ENCODE data around the gene NXNL1.
A peak's percentile ranks its signal among the peaks of the same experiment; 100 is the strongest.

Gene NXNL1

GRCh38 chr19:17470068-17470841 is 9.5 kb upstream of the NXNL1 start, which contains the start of gene SLC27A1:
Gene SLC27A1 (plus strand): TSS chr19:17470524. CDS start chr19:17470541, 17 bp downstream.
- H3K9me3 ChIP-seq (replicated peaks in 1 of 11), result no peaks in the 10 kb centered on the region
- H3K27me3 ChIP-seq, result no peaks in the 10 kb centered on the region
- H3K9ac ChIP-seq, result peak within 1 kb of the TSS; percentile 75 to 89 (median 86)
- TF ChIP-seq Cebpa-rat (IDR thresholded peaks at IDR 0.05), result no peak
- H3K27ac ChIP-seq, result peak within 1 kb of the TSS; percentile 74 to 86 (median 79); a peak in 21 of 22 replicates
- peaks cover 0 to 9% (median 0%) of the 10 kb centered on the region in 11 experiments; a peak in 5 of 22 replicates for H4K20me1 ChIP-seq
- peak within 1 kb of the TSS; percentile 92 to 99 (median 98) for H3K4me2 ChIP-seq
- peaks cover 61 to 84% (median 77%) of the 10 kb centered on the region in 10 experiments for H3K4me1 ChIP-seq
- H3K4me3 ChIP-seq, result peak within 1 kb of the TSS; percentile 66 to 92 (median 78)
- H3K36me3 ChIP-seq, result no peaks in the 10 kb centered on the region; a peak in 1 of 22 replicates

DNA sequence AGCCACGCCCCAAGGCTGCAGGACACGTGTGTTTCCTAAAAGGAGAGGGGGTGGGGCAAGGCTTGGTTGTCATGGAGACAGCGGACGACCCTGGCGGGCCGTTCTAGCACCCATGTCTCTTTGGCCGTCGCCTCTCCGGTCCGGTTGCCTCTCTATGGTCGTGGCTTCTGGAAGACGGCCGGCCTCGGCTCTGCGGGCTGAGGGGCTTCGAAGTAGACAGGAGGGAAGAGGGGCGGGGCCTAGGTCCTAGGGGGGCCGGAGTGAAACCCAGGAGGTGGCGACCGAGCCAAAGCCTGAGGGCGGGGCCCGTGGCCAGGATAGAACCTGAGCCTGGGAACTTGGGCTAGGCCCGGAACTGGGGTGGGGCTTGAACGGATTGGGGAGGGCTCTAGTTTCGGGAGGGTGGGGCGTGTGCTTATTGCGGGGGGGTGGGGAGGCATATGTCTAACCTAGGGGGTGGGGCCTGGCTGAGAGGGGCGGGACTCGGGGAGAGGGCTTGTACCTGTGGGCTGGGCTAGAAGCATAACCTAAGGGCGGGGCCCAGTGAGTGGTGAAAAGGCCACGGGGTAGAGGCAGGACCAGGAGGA is 8.8 kb upstream of the NXNL1 start:
- Histone ChIP-seq H3K4me3 (peak overlapping the region; percentile 66 to 92 (median 78)), H3K9me3 (replicated peaks in 1 of 11) (no peaks in the 10 kb centered on the region), H3K27me3 (no peaks in the 10 kb centered on the region), H4K20me1 (peaks cover 0 to 9% (median 0%) of the 10 kb centered on the region in 11 experiments; a peak in 5 of 22 replicates), H3K36me3 (no peaks in the 10 kb centered on the region; a peak in 1 of 22 replicates), H3K4me1 (peaks cover 54 to 80% (median 71%) of the 10 kb centered on the region in 10 experiments), H3K9ac (peak overlapping the region; percentile 75 to 89 (median 86)), H3K27ac (peak overlapping the region; percentile 74 to 86 (median 79); a peak in 21 of 22 replicates), H3K4me2 (peak overlapping the region; percentile 75 to 98 (median 92))
- TF ChIP-seq Cebpa-rat (IDR thresholded peaks at IDR 0.05), result no peak

- Histone ChIP-seq H3K4me1 (peaks cover 49 to 75% (median 67%) of the 10 kb centered on the region in 10 experiments), H3K4me3 (peak overlapping the region; percentile 66 to 92 (median 78)), H3K27ac (peak overlapping the region; percentile 53 to 86 (median 78); a peak in 21 of 22 replicates), H3K27me3 (no peaks in the 10 kb centered on the region), H3K9ac (peak overlapping the region; percentile 66 to 88 (median 83)), H3K4me2 (peak overlapping the region; percentile 75 to 98 (median 92)), H3K36me3 (no peaks in the 10 kb centered on the region; a peak in 1 of 22 replicates), H3K9me3 (replicated peaks in 1 of 11) (no peaks in the 10 kb centered on the region), H4K20me1 (peaks cover 0 to 9% (median 0%) of the 10 kb centered on the region in 11 experiments; a peak in 5 of 22 replicates)
- TF ChIP-seq Cebpa-rat (IDR thresholded peaks at IDR 0.05), result no peak
These were observed 8.4 kb upstream of the NXNL1 start for GRCh38 chr19:17469092-17469480.

DNA sequence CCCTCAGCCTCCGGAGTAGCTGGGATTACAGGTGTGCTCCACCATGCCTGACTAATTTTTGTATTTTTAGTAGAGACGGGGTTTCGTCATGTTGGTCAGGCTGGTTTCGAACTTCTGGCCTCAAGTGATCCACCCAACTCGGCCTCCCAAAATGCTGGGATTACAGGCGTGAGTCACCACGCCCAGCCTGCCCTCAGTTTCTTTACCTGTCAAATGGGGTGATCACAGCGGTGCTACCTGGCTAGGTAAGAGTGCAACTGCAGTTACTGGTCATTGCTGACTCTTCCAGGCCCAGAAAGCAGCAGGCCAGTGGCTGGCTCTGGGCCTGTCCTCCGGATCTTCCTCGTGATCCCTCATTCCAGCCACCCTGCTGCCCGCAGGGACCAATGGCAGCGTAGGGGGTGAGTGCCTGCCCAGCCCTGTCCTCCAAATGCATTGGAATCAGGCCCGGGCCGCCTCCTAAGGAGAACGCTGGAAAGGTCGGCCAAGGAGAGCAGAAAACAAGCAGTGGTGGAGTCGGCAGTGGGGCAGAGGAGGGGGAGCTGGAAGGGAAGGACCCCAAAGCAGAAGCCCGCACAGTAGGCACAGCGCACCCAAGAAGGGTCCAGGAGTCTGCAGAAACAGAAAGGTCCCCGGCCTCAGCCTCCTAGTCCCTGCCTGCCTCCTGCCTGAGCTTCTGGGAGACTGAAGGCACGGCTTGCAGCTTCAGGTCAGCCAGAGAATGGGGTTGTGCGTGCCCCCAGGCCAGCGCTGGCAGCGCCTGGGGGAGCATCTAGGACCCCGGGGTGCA is 7.8 kb upstream of the NXNL1 start:
- Histone ChIP-seq H3K27me3 (no peaks in the 10 kb centered on the region), H3K27ac (peak overlapping the region in 10 of 11 experiments; percentile 10 to 86 (median 78); a peak in 18 of 22 replicates), H3K4me1 (peaks cover 44 to 69% (median 63%) of the 10 kb centered on the region in 10 experiments), H3K4me3 (peak overlapping the region in 9 of 10 experiments; percentile 66 to 92 (median 78); a peak in 18 of 20 replicates), H3K9me3 (replicated peaks in 1 of 11) (no peaks in the 10 kb centered on the region), H3K4me2 (peak overlapping the region; percentile 75 to 98 (median 92)), H3K9ac (peak overlapping the region; percentile 66 to 88 (median 83); a peak in 20 of 22 replicates), H3K36me3 (no peaks in the 10 kb centered on the region), H4K20me1 (peaks cover 0 to 9% (median 0%) of the 10 kb centered on the region in 11 experiments; a peak in 5 of 22 replicates)
- no peak for TF ChIP-seq Cebpa-rat (IDR thresholded peaks at IDR 0.05)

- Histone ChIP-seq H3K27me3 (no peaks in the 10 kb centered on the region), H4K20me1 (peaks cover 0 to 9% (median 0%) of the 10 kb centered on the region in 11 experiments; a peak in 5 of 22 replicates), H3K4me1 (peaks cover 35 to 61% (median 55%) of the 10 kb centered on the region in 10 experiments), H3K36me3 (no peaks in the 10 kb centered on the region), H3K9ac (peak overlapping the region in 10 of 11 experiments; percentile 15 to 87 (median 78); a peak in 13 of 22 replicates), H3K27ac (peak overlapping the region in 9 of 11 experiments; percentile 10 to 84 (median 73); a peak in 15 of 22 replicates), H3K4me2 (peak overlapping the region; percentile 75 to 98 (median 92)), H3K4me3 (no peak overlapping the region), H3K9me3 (replicated peaks in 1 of 11) (no peaks in the 10 kb centered on the region)
- TF ChIP-seq Cebpa-rat (IDR thresholded peaks at IDR 0.05), result no peak
These were observed 7.0 kb upstream of the NXNL1 start for GRCh38 chr19:17467471-17468301.

DNA sequence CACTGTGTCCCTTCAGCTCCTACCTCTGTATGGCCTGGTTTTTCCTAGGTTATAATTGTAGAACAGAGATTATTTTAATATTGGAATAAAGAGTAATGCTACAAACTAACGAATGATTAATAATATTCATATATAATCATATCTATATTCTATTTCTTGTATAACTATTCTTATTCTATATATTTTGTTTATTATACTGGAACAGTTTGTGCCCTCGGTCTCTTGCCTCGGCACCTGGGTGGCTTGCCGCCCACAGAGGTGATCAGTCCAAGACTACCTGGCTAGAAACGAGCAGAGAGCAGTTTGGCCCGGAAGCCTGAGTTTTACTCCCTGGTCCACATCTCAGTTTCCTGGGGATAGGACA is 5.7 kb upstream of the NXNL1 start:
- Histone ChIP-seq H4K20me1 (peaks cover 0 to 6% (median 0%) of the 10 kb centered on the region in 11 experiments; a peak in 5 of 22 replicates), H3K4me1 (peaks cover 23 to 54% (median 44%) of the 10 kb centered on the region in 10 experiments), H3K4me3 (no peak overlapping the region), H3K9ac (peak overlapping the region in 3 of 11 experiments; percentile 15 to 87 (median 17); a peak in 2 of 22 replicates), H3K27ac (peak overlapping the region in 3 of 11 experiments; percentile 46 to 78 (median 78); a peak in 3 of 22 replicates), H3K9me3 (replicated peaks in 1 of 11) (no peaks in the 10 kb centered on the region), H3K4me2 (peak overlapping the region in 4 of 11 experiments; percentile 0 to 53 (median 18); a peak in 3 of 22 replicates), H3K27me3 (no peaks in the 10 kb centered on the region), H3K36me3 (no peaks in the 10 kb centered on the region)
- no peak for TF ChIP-seq Cebpa-rat (IDR thresholded peaks at IDR 0.05)

DNA sequence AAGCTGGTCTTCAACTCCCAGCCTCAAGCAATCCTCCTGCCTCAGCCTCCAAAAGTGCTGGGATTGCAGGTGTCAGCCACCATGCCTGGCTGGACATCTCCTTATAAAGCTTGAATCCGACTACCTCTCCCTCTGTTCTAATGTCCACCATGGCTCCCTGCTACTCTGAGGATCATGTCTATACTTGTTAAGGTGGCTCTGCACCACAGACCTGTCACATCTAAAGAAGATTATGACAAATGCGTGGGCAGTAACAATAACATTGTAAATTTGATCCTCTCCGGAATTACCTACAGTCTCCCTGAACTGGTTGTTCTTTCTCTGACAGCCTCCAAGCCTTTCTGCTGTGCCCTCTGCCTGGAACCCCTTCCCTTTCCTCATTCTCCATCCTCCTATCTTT is 1.8 kb downstream of the NXNL1 start:
- H3K36me3 ChIP-seq, result no peaks in the 10 kb centered on the region
- H3K4me2 ChIP-seq, result no peak overlapping the region
- no peak overlapping the region for H3K9ac ChIP-seq
- peaks cover 0 to 20% (median 8%) of the 10 kb centered on the region in 10 experiments; a peak in 7 of 20 replicates for H3K4me1 ChIP-seq
- H3K27ac ChIP-seq, result no peak overlapping the region
- no peak for TF ChIP-seq Cebpa-rat (IDR thresholded peaks at IDR 0.05)
- H3K4me3 ChIP-seq, result no peak overlapping the region
- no peaks in the 10 kb centered on the region for H3K9me3 ChIP-seq (replicated peaks in 1 of 11)
- no peaks in the 10 kb centered on the region for H4K20me1 ChIP-seq
- H3K27me3 ChIP-seq, result peaks cover 24 to 38% (median 34%) of the 10 kb centered on the region in 11 experiments
